ACHN (cell line): ENCODE results near the gene CMC4.

Experiments
- DNase-seq: peaks from one replicate; pipeline ENCODE4 v3.0.0-alpha.2; 2015
- in situ Hi-C: cut with HindIII; loops from 2 replicates; pipeline ENCODE4 v1.10.0; 2017; ENCODE audit warnings: low sequenced_read_pairs, low pct_ligation_motif_present, low pct_unique_long_range_greater_than_20kb

The CMC4 gene

DNA sequence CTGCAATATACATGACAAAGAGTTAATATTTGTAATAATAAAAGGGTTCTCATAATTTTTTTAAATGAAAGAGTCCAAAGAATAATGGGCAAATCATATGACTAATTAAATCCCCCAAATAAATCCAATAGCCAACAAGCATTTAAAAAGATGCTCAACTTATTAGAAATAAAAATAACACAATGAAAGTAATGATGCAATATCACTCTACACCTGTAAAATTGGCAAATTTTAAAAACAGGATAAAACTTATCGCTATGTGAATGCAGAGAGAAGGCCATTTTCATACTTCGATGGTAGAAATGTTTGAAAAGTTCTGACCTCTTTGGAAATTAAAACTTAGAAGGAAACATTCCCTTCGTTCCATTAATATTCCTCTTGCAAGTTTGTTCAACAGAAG is 50.3 kb downstream of the CMC4 start:
- DNase-seq = no peak
- in situ Hi-C loops = no loop called here
